GM18873 (cell line): Measurements from ENCODE around the gene C8B.

Source experiments
- ATAC-seq: cut with Tn5 transposase; IDR thresholded peaks from one replicate; pipeline ENCODE4 v1.9.1; 2021; ENCODE audit warnings: mild to moderate bottlenecking, moderate library complexity, moderate number of reproducible peaks; ENCODE audit not compliant: unreplicated experiment, low FRiP score

C8B gene

GRCh38 chr1:56973923-56974742 is 8.3 kb upstream of the C8B start:
- no peak for ATAC-seq

GRCh38 chr1:56972976-56973375 is 7.2 kb upstream of the C8B start:
- ATAC-seq = no peak

- ATAC-seq = no peak
Observed at GRCh38 chr1:56970280-56970679, 4.5 kb upstream of the C8B start.

- ATAC-seq = no peak
Observed at GRCh38 chr1:56968878-56969495, 3.2 kb upstream of the C8B start.

GRCh38 chr1:56967900-56968832 is 2.4 kb upstream of the C8B start:
- ATAC-seq = no peak

GRCh38 chr1:56967355-56967754 is 1.5 kb upstream of the C8B start:
- ATAC-seq = no peak

- no peak for ATAC-seq
Observed at GRCh38 chr1:56966698-56966999, 834 bp upstream of the C8B start.

- no peak for ATAC-seq
Observed at GRCh38 chr1:56965191-56965590, 624 bp downstream of the C8B start.

GRCh38 chr1:56964349-56965017 is 1.3 kb downstream of the C8B start:
- ATAC-seq = no peak

- ATAC-seq = no peak
Observed at GRCh38 chr1:56963667-56964066, 2.1 kb downstream of the C8B start.

- ATAC-seq = no peak
Observed at GRCh38 chr1:56961426-56961825, 4.4 kb downstream of the C8B start.

- ATAC-seq = no peak
Observed at GRCh38 chr1:56958526-56958925, 7.3 kb downstream of the C8B start.

GRCh38 chr1:56957931-56958330 is 7.9 kb downstream of the C8B start:
- no peak for ATAC-seq

GRCh38 chr1:56954664-56955063 is 11.2 kb downstream of the C8B start:
- no peak for ATAC-seq

- no peak for ATAC-seq
Observed at GRCh38 chr1:56953386-56953785, 12.4 kb downstream of the C8B start.

- ATAC-seq = no peak
Observed at GRCh38 chr1:56952501-56952900, 13.3 kb downstream of the C8B start.

- ATAC-seq = no peak
Observed at GRCh38 chr1:56948403-56949023, 17.3 kb downstream of the C8B start.

- no peak for ATAC-seq
Observed at GRCh38 chr1:56940039-56940438, 25.8 kb downstream of the C8B start.

GRCh38 chr1:56939209-56939608 is 26.6 kb downstream of the C8B start:
- ATAC-seq = no peak

- no peak for ATAC-seq
Observed at GRCh38 chr1:56938646-56939045, 27.2 kb downstream of the C8B start.
